Measurements from ENCODE around the gene VCAM1. TPM values are rescaled to one million over a fixed set of nuclear protein-coding genes. Genes with fewer than 3 reads are reported as not detected.

VCAM1 gene
- total RNA-seq, 1 donor from 2014 or later = 0.98 TPM

DNA sequence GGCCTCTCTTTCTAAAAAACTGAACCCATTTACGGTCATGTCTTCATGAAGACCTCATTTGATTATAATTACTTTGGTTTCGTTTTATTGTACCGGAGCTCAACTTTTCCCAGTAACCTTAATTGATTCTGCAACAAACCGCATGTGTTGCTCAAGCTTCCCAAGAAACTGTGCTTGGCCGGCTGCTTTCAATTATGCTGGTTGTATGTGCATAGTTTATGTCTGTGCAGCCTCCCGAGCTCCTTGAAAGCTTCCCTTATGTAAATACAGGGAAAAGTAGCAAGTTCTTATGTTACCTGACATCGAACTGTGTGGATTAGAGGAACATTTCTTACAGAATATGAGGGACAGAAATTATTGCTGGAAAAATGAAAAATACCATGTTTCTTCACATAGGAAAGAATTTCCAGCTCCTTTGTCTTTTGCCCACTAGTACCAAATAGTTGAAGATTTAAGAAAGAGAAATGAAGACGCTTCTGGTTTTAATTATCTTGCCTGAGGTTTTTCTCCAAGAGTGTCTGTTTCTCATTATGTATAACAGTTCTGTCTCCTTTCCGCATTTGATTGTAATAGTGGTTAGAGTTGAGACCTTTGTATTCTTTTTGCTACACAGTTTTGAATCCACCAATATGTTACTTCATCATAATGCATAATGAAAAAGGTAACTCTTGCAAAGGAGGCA lies 2.1 kb downstream of the VCAM1 start:
- Mint-ChIP-seq H3K36me3 (ENCODE audit: unreplicated experiment) (no peaks in the 10 kb centered on the region), H3K4me1 (ENCODE audit: low read depth, unreplicated experiment) (no peaks in the 10 kb centered on the region), H3K27ac (ENCODE audit: unreplicated experiment) (no peak overlapping the region), H3K9me3 (ENCODE audit: unreplicated experiment) (no peaks in the 10 kb centered on the region), H3K27me3 (ENCODE audit: unreplicated experiment) (no peaks in the 10 kb centered on the region), H3K4me3 (ENCODE audit: unreplicated experiment) (no peak overlapping the region)
- DNase-seq = no peak
- TF ChIP-seq, protein P1, sequence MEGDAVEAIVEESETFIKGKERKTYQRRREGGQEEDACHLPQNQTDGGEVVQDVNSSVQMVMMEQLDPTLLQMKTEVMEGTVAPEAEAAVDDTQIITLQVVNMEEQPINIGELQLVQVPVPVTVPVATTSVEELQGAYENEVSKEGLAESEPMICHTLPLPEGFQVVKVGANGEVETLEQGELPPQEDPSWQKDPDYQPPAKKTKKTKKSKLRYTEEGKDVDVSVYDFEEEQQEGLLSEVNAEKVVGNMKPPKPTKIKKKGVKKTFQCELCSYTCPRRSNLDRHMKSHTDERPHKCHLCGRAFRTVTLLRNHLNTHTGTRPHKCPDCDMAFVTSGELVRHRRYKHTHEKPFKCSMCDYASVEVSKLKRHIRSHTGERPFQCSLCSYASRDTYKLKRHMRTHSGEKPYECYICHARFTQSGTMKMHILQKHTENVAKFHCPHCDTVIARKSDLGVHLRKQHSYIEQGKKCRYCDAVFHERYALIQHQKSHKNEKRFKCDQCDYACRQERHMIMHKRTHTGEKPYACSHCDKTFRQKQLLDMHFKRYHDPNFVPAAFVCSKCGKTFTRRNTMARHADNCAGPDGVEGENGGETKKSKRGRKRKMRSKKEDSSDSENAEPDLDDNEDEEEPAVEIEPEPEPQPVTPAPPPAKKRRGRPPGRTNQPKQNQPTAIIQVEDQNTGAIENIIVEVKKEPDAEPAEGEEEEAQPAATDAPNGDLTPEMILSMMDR (IDR thresholded peaks at IDR 0.05; ENCODE audit: partially characterized antibody, unreplicated experiment) = no peak

DNA sequence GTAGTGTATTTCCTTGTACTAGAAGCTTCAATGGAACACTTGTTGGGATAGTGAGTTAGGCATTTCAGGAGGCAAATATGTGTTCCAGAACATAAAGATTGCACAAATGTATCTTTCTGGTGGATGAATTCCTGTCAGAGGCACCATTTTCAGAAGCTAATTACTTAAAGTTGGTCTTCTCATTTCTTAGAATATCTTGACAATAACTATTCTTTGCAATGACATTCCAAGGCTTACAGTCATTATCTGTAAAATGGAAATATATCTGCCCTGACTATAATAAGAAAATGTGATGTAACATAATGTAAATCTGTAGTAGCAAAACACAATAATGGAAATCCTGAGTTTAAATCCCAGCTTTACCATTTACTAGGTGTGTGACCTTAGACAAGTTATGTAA lies 2.7 kb downstream of the VCAM1 start:
- Mint-ChIP-seq H3K27ac (ENCODE audit: unreplicated experiment) (no peak overlapping the region), H3K4me3 (ENCODE audit: unreplicated experiment) (no peak overlapping the region), H3K4me1 (ENCODE audit: low read depth, unreplicated experiment) (no peaks in the 10 kb centered on the region), H3K9me3 (ENCODE audit: unreplicated experiment) (no peaks in the 10 kb centered on the region), H3K36me3 (ENCODE audit: unreplicated experiment) (no peaks in the 10 kb centered on the region), H3K27me3 (ENCODE audit: unreplicated experiment) (no peaks in the 10 kb centered on the region)
- no peak for DNase-seq
- TF ChIP-seq, protein P1 (IDR thresholded peaks at IDR 0.05; ENCODE audit: partially characterized antibody, unreplicated experiment) = no peak

DNA sequence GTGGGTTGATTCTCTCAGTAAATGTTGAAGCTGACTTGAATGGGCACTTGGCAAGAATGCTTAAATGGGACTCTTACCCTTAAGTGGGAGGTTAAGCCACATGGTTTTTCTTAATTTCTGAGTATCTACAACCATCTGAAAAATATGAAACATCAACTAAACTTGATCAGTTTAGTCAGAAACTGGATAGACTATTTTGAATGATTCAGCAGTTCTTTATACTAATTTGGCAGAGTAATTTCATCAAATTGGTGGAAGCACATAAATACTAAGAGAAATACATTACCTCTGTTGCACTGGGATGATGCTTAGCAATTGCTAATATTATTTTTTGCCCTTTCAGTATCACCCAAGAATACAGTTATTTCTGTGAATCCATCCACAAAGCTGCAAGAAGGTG lies 4.7 kb downstream of the VCAM1 start:
- H3K4me3 Mint-ChIP-seq (ENCODE audit: unreplicated experiment) = no peak overlapping the region
- H3K27me3 Mint-ChIP-seq (ENCODE audit: unreplicated experiment) = no peaks in the 10 kb centered on the region
- no peaks in the 10 kb centered on the region for H3K4me1 Mint-ChIP-seq (ENCODE audit: low read depth, unreplicated experiment)
- no peaks in the 10 kb centered on the region for H3K9me3 Mint-ChIP-seq (ENCODE audit: unreplicated experiment)
- no peak for DNase-seq
- TF ChIP-seq, protein P1 (IDR thresholded peaks at IDR 0.05; ENCODE audit: partially characterized antibody, unreplicated experiment) = no peak
- H3K36me3 Mint-ChIP-seq (ENCODE audit: unreplicated experiment) = no peaks in the 10 kb centered on the region
- H3K27ac Mint-ChIP-seq (ENCODE audit: unreplicated experiment) = no peak overlapping the region

DNA sequence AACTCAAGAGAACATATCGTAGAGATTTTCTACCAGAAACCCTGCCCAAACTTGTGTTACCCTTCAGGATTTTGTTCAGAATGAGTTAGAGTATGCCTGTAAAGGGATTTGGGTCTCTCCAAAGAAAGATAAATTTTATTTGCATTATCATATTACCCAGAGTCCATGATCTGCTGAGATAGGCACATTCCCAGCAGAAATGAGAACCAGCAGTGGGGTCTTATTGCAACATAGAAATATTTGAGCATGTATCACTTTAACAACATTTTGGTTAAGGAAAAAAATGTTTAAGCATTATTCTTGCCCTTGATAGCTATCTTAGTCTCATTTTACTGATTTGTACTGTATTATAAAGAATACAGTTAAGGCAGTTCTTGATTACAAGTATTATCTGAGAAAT lies 10.6 kb downstream of the VCAM1 start:
- H3K27me3 Mint-ChIP-seq (ENCODE audit: unreplicated experiment) = peaks cover 2% of the 10 kb centered on the region
- TF ChIP-seq, protein P1 (IDR thresholded peaks at IDR 0.05; ENCODE audit: partially characterized antibody, unreplicated experiment) = no peak
- no peaks in the 10 kb centered on the region for H3K9me3 Mint-ChIP-seq (ENCODE audit: unreplicated experiment)
- no peaks in the 10 kb centered on the region for H3K36me3 Mint-ChIP-seq (ENCODE audit: unreplicated experiment)
- no peak for DNase-seq
- H3K4me3 Mint-ChIP-seq (ENCODE audit: unreplicated experiment) = no peak overlapping the region
- no peak overlapping the region for H3K27ac Mint-ChIP-seq (ENCODE audit: unreplicated experiment)
- H3K4me1 Mint-ChIP-seq (ENCODE audit: low read depth, unreplicated experiment) = no peaks in the 10 kb centered on the region

DNA sequence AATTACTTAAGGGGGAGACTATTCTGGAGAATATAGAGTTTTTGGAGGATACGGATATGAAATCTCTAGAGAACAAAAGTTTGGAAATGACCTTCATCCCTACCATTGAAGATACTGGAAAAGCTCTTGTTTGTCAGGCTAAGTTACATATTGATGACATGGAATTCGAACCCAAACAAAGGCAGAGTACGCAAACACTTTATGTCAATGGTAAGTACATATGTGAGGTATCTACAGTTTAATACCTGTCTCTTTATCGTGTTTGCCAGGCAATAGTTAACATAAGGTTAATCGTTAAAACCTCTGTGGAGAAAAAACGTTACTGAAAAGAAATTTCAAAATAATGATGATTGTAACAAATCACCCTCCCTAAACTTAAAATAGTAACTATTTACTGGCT lies 11.8 kb downstream of the VCAM1 start:
- no peaks in the 10 kb centered on the region for H3K9me3 Mint-ChIP-seq (ENCODE audit: unreplicated experiment)
- H3K4me1 Mint-ChIP-seq (ENCODE audit: low read depth, unreplicated experiment) = no peaks in the 10 kb centered on the region
- H3K27me3 Mint-ChIP-seq (ENCODE audit: unreplicated experiment) = peaks cover 2% of the 10 kb centered on the region
- H3K27ac Mint-ChIP-seq (ENCODE audit: unreplicated experiment) = no peak overlapping the region
- TF ChIP-seq, protein P1 (IDR thresholded peaks at IDR 0.05; ENCODE audit: partially characterized antibody, unreplicated experiment) = no peak
- no peaks in the 10 kb centered on the region for H3K36me3 Mint-ChIP-seq (ENCODE audit: unreplicated experiment)
- H3K4me3 Mint-ChIP-seq (ENCODE audit: unreplicated experiment) = no peak overlapping the region
- no peak for DNase-seq
